ENCODE measurements around the gene PRDM13. TPM values are rescaled to one million over a fixed set of nuclear protein-coding genes. Genes with fewer than 3 reads are reported as not detected.

PRDM13 gene
- total RNA-seq, 1 donor from 2014 or later: not detected

DNA sequence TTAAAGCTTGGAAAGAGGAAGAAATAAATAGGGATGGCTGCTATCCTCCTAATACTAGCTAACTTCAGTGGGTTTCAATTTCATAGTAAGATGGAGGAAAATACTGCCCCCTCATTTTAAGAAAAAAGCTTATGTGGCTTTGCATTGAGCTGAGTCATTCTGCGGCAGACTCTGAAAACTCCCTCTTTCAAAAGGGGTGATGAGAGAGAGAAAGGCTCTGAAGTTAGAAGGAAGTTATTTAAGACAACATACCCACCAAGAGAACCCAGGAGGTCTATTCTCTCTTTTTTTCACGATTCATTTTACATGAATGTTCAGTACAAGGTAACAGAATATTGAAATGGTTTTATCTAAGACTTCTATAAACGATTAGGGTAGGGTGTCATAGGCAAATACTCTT is 4.5 kb downstream of the PRDM13 start:
- peaks cover 100% of the 10 kb centered on the region for H3K27me3 ChIP-seq
- no peaks in the 10 kb centered on the region for H3K36me3 Mint-ChIP-seq
- no peak overlapping the region for H3K4me3 ChIP-seq
- no peak overlapping the region for H2AFZ ChIP-seq (replicated peaks)
- H3K9me3 Mint-ChIP-seq: no peaks in the 10 kb centered on the region
- no peaks in the 10 kb centered on the region for H3K36me3 ChIP-seq
- H4K20me1 ChIP-seq (ENCODE audit: low read depth): peaks cover 95% of the 10 kb centered on the region
- no peak overlapping the region for H3K4me2 ChIP-seq
- TF ChIP-seq, protein P1, sequence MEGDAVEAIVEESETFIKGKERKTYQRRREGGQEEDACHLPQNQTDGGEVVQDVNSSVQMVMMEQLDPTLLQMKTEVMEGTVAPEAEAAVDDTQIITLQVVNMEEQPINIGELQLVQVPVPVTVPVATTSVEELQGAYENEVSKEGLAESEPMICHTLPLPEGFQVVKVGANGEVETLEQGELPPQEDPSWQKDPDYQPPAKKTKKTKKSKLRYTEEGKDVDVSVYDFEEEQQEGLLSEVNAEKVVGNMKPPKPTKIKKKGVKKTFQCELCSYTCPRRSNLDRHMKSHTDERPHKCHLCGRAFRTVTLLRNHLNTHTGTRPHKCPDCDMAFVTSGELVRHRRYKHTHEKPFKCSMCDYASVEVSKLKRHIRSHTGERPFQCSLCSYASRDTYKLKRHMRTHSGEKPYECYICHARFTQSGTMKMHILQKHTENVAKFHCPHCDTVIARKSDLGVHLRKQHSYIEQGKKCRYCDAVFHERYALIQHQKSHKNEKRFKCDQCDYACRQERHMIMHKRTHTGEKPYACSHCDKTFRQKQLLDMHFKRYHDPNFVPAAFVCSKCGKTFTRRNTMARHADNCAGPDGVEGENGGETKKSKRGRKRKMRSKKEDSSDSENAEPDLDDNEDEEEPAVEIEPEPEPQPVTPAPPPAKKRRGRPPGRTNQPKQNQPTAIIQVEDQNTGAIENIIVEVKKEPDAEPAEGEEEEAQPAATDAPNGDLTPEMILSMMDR (IDR thresholded peaks at IDR 0.05): no peak
- peak; percentile 50 for TF ChIP-seq EZH2 (IDR thresholded peaks at IDR 0.05)
- H3K79me2 ChIP-seq (ENCODE audit: low read depth): no peaks in the 10 kb centered on the region
- peaks cover 11% of the 10 kb centered on the region for H3K4me1 ChIP-seq
- no peak overlapping the region for H3K27ac Mint-ChIP-seq
- peaks cover 86% of the 10 kb centered on the region for H3K27me3 Mint-ChIP-seq (ENCODE audit: insufficient read depth, low read depth)
- no peaks in the 10 kb centered on the region for H3K9me3 ChIP-seq (ENCODE audit: low read depth)
- no peak overlapping the region for H3K9ac ChIP-seq
- peaks cover 19% of the 10 kb centered on the region for H3F3A ChIP-seq (ENCODE audit: low read depth)
- H3K4me3 Mint-ChIP-seq: no peak overlapping the region
- peak; percentile 13 for DNase-seq (ENCODE audit: low spot score)
- H3K4me1 Mint-ChIP-seq: peaks cover 7% of the 10 kb centered on the region
- no peak overlapping the region for H3K27ac ChIP-seq

DNA sequence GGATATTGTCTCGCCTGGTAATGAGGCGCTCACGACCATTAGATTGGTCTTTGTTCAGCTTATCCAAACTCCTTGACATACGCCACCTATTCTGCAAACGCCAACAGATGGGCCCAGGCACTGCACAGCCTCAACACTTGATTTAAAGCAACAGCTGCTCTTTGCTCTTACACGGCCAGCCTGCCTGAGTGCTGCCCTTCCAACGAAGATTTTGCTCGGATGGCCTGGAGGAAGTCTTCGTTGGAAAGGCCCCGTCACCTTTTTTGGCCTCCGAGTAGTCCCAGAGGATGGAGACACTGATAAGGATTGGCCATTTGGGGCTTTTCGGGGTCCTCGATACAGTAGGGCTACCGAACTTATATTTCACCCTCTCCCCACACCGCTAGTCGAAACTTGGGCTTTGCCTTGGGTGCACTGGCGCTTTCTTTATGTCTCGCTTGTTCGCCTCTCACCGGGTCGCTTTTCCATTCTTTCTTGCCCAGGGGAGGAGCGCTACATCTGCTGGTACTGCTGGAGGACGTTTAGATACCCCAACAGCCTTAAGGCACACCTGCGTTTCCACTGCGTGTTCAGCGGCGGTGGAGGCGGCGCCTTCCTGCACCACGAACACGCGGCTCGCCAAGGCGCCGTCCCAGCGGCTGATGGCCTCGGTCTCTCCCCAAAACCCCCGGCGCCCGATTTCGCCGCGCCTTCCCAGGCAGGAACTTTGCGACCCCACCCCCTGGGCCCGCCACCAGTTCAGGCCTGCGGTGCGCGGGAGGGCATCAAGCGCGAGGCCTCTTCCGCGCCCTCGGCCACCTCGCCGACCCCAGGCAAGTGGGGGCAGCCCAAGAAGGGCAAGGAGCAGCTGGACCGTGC is 6.1 kb downstream of the PRDM13 start:
- peak; percentile 51 for DNase-seq (ENCODE audit: low spot score)
- Histone ChIP-seq H2AFZ (replicated peaks) (peak overlapping the region; percentile 64), H3K9ac (no peak overlapping the region), H3K9me3 (ENCODE audit: low read depth) (peaks cover 2% of the 10 kb centered on the region), H3K79me2 (ENCODE audit: low read depth) (no peaks in the 10 kb centered on the region), H3K4me3 (peak overlapping the region; percentile 42), H3K36me3 (no peaks in the 10 kb centered on the region), H3K27me3 (peaks cover 100% of the 10 kb centered on the region), H3K4me1 (peaks cover 5% of the 10 kb centered on the region), H3K27ac (no peak overlapping the region), H3K4me2 (peak overlapping the region; percentile 83), H3F3A (ENCODE audit: low read depth) (peaks cover 19% of the 10 kb centered on the region), H4K20me1 (ENCODE audit: low read depth) (peaks cover 81% of the 10 kb centered on the region)
- no peaks in the 10 kb centered on the region for H3K36me3 Mint-ChIP-seq
- H3K4me3 Mint-ChIP-seq: peak overlapping the region; percentile 65
- H3K9me3 Mint-ChIP-seq: peaks cover 4% of the 10 kb centered on the region
- H3K4me1 Mint-ChIP-seq: peaks cover 5% of the 10 kb centered on the region
- H3K27ac Mint-ChIP-seq: no peak overlapping the region
- TF ChIP-seq EZH2phosphoT487 (IDR thresholded peaks at IDR 0.05) (peak; percentile 97), EZH2 (IDR thresholded peaks at IDR 0.05) (peak; percentile 89)
- TF ChIP-seq, protein P1 (IDR thresholded peaks at IDR 0.05): no peak
- H3K27me3 Mint-ChIP-seq (ENCODE audit: insufficient read depth, low read depth): peaks cover 88% of the 10 kb centered on the region

DNA sequence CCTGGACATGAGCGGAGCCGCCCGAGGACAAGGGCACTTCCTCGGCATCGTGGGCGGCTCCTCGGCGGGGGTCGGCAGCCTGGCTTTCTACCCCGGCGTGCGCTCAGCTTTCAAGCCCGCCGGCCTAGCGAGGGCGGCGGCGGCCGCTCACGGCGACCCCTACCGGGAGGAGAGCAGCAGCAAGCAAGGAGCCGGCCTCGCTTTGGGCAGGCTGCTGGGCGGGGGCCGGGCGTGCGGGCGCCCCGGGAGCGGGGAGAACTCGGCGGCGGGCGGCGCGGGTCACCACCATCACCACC is 6.7 kb downstream of the PRDM13 start:
- no peak overlapping the region for H3K4me3 Mint-ChIP-seq
- Histone ChIP-seq H3F3A (ENCODE audit: low read depth) (peaks cover 19% of the 10 kb centered on the region), H3K4me2 (peak overlapping the region; percentile 83), H3K9ac (no peak overlapping the region), H3K4me1 (peaks cover 5% of the 10 kb centered on the region), H4K20me1 (ENCODE audit: low read depth) (peaks cover 78% of the 10 kb centered on the region), H3K4me3 (peak overlapping the region; percentile 42), H3K36me3 (no peaks in the 10 kb centered on the region), H3K27ac (no peak overlapping the region), H2AFZ (replicated peaks) (peak overlapping the region; percentile 64), H3K27me3 (peaks cover 100% of the 10 kb centered on the region), H3K79me2 (ENCODE audit: low read depth) (no peaks in the 10 kb centered on the region), H3K9me3 (ENCODE audit: low read depth) (peaks cover 7% of the 10 kb centered on the region)
- H3K27me3 Mint-ChIP-seq (ENCODE audit: insufficient read depth, low read depth): peaks cover 88% of the 10 kb centered on the region
- DNase-seq (ENCODE audit: low spot score): peak; percentile 89
- no peak overlapping the region for H3K27ac Mint-ChIP-seq
- peaks cover 7% of the 10 kb centered on the region for H3K4me1 Mint-ChIP-seq
- peaks cover 1% of the 10 kb centered on the region for H3K36me3 Mint-ChIP-seq
- peaks cover 7% of the 10 kb centered on the region for H3K9me3 Mint-ChIP-seq
- TF ChIP-seq EZH2 (IDR thresholded peaks at IDR 0.05) (peak; percentile 3), EZH2phosphoT487 (IDR thresholded peaks at IDR 0.05) (no peak)
- TF ChIP-seq, protein P1 (IDR thresholded peaks at IDR 0.05): peak; percentile 67
